Measurements from ENCODE around the gene CFAP119.

Gene CFAP119

GRCh38 chr16:30780549-30780948 lies 18.7 kb upstream of the CFAP119 start:
- no peak for DNase-seq

DNA sequence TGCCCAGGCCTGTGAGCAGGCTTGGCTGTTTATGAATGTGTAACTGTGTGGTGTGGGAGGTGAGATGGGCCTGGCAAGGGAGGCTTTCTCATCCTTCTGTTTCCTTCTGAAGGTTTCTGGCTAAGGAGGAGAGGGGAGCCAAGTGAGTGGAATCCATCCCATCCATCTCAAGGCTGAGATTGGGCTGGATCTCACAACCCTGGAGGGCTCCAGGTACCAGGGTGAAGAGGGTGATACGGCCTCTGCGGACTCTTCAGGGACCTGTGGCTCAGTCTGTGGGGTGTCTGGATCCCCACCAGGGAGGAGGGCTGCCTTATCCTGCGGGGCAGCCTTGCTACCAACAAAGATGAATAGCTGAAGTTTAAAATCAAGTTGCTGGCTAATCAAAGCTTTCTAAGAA lies 18.2 kb upstream of the CFAP119 start:
- no peak for DNase-seq

DNA sequence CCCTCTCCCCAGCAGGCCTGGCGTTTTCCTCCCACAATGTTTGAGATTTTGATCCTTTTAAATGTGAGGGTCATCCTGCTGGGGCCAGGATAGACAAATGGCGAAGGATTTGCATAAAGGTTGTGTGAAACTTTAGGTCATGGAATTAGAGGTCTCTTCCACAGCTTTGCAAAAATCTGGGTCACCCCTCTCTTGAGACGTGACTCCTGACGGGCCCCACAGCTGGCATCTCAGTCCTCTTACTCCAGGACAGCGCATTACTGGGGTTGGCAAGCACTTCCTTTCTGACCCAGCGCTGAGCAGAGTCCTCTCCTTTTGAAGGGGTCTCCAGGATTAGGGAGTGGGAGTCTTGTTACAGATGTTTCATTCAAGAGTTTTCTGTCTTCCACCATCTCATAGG lies 17.7 kb upstream of the CFAP119 start:
- DNase-seq, result no peak

DNA sequence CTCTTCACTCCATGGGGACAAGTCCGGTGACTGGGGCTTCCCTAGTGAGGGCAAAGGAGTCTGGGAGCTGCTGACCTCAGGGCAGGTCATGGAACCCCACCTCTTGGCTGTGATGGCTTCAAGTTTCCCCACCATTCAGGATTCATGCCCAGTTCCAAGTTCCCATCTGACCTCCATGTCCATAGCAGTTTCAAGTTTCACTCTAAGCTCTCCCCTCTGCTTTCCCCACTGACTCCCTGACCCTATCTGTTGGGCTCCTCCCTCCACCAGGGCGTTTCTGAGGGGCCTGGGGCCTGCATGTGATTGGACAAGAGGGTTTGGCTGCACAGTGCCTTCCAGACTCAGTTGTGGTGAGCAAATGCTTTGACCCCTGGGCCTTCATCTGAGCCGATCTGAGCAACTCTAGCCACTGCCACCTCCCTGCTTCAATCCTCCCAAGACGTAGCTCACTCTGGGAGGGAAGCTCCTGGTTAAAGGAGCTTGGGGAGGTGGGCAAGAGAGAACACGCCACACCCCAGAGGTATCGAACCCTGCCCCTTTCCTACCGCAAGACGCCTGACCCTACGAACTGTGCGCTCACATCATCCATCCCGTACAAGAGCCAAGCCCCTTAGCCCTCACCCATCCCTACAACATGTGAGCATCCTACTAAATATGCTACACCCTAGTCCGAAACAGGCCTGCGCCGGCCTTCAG lies 16.8 kb upstream of the CFAP119 start:
- no peak for DNase-seq

DNA sequence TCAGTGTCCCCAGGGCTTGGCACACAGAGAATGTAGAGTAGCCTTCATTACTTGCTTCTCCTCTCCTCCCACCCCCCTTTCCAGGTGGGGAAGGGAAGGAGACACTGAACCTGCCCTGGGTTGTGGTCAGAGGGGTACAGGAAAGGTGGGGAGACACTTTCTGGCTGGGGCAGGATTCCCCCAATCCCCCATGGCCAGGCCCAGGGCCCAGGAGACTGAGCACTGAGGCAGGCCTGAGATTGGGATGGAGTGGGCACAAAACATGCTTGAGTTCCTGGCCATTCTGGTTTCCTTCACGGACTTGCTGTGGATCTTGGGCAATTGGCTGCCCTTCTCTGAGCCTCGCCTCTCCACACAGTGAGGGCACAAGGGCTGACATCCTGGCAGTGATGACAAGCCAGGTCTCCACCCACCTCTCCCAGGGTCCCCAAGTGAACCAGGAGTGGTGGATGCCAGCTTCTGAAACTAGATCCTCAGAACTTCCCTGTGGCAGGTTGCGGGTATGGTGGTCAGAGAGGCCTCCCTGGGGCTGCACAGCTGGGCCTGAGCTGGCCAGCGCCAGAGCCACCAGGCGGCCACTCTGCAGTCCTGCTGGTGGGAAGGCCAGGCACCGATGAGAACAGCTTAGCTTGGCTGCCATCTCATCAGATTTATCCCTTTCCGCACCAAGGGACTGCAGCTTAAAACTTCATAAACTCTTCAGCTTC lies 15.9 kb upstream of the CFAP119 start:
- no peak for DNase-seq

GRCh38 chr16:30775392-30776188 lies 13.7 kb upstream of the CFAP119 start:
- peak; percentile 58 for DNase-seq

GRCh38 chr16:30775131-30775391 lies 13.2 kb upstream of the CFAP119 start:
- no peak for DNase-seq

- DNase-seq, result no peak
These were observed 12.7 kb upstream of the CFAP119 start for GRCh38 chr16:30774367-30775130.

DNA sequence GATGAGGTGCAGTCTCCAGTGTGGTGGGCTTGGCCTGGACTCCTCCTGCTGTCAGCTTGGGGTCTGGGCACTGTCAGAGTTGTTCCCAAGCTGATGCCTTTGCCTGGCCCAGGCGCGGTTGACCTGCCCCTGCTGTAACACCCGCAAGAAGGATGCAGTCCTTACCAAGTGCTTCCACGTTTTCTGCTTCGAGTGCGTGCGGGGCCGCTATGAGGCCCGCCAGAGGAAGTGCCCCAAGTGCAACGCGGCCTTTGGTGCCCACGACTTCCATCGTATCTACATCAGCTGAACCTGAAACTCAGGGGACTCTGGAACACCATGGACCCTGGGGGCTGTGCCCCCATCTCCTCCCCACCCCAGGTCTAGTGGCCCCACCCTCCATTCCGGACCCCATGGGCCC lies 12.0 kb upstream of the CFAP119 start:
- no peak for DNase-seq

DNA sequence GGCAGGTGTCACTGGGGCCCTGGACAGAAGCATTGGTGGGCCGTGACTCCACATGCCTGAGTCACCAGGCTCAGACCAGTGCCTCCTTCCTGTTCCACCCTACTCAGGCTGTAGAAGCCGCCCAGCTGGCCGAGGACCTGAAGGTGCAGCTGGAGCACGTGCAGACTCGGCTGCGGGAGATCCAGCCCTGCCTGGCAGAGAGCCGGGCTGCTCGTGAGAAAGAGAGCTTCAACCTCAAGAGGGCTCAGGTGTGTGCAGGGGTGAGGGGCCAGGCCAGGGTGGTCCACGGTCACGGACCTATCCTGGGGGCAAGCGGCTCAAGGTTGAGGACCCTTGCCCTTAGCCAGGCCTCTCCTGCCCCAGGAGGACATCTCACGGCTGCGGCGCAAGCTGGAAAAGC lies 9.9 kb upstream of the CFAP119 start:
- DNase-seq, result no peak

GRCh38 chr16:30769379-30770089 lies 7.7 kb upstream of the CFAP119 start:
- DNase-seq, result no peak

- no peak for DNase-seq
These were observed 6.8 kb upstream of the CFAP119 start for GRCh38 chr16:30768583-30769181.

GRCh38 chr16:30767767-30768465 lies 6.1 kb upstream of the CFAP119 start:
- peak; percentile 68 for DNase-seq

- no peak for DNase-seq
These were observed 5.0 kb upstream of the CFAP119 start for GRCh38 chr16:30766933-30767284.

DNA sequence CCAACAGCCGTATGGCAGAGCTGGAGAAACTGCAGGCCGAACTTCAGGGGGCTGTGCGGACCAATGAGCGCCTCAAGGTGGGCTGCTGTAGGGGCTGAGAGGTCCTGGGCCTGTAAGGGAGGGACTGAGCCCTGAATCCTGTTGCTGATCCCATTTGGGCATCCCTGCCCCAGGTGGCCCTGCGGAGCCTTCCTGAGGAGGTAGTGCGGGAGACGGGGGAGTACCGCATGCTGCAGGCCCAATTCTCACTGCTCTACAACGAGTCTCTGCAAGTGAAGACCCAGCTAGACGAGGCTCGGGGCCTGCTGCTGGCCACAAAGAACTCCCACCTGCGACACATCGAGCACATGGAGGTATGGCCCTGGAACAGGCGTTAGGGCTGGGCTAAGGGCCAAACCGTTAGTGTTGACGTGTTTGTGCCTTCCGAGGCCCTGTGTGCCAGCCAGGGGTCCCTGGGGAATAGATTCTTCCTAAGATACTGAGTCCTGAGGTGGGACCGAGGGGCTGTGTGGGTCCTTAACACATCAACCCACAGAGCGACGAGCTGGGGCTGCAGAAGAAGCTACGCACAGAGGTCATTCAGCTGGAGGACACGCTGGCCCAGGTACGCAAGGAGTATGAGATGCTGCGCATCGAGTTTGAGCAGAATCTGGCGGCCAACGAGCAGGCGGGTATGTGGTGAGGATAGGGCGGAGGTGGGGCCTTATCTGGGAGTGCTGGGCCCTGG lies 4.5 kb upstream of the CFAP119 start:
- no peak for DNase-seq

DNA sequence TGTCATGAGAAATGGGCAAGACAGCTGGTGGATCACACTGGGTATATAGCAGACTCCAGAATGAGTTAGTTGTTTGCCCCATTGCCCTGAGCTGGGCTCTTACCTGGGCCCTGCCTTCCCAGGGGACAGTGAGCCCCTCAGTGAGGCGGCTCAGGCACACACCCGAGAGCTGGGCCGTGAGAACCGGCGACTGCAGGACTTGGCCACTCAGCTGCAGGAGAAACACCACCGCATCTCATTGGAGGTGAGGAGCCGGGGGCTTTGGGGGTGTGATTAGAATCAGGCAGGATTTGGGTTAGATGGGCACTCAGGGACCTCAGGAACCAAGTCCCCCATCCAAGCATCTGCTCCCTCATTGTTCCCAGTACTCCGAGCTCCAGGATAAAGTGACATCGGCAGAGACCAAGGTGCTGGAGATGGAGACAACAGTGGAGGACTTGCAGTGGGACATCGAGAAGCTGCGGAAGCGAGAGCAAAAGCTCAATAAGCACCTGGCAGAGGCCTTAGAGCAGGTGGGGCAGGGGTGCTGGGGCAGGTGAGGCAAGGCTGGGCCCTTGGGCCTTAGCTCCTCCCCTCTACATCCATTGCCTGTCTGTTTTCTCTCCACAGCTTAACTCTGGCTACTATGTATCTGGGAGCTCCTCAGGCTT lies 3.1 kb upstream of the CFAP119 start:
- DNase-seq, result no peak

- DNase-seq, result no peak
These were observed 2.2 kb upstream of the CFAP119 start for GRCh38 chr16:30764086-30764485.

- DNase-seq, result no peak
These were observed 1.3 kb upstream of the CFAP119 start for GRCh38 chr16:30762991-30763725.

DNA sequence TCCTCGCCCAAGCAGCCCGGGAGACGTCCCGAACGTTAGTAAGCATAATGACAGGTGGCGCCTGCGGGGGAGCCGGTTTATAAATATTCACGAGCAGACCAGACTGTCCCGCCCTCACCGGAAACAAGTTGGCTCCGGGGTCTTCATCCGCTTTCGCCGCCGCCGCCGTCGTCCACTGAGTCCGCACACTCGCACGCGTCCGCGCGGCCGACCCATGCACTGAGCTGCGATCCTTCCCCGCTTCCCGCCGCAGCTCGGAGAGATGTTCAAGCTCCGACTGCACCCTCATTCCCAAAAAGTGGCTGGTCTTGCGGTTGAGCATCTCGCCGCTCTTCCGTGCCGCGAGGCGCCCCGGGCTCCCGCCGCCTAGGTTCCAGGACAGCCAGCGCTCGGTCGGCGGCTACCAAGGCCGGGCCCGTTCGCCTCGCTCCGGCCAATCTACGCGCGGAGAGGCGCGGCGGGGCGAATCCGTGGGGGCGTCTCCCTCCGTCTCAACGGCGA lies 385 bp downstream of the CFAP119 start:
- peak; percentile 29 for DNase-seq
